Mammary epithelial cell (primary cell): ENCODE results near the gene NPSR1.

Experiments used
- CTCF ChIP-seq, 2 donors: IDR thresholded peaks in 1 of 2; conservative IDR thresholded peaks in 1 of 2; 2 replicates each; pipeline ENCODE4 v1.5.1; 2011 to 2012; ENCODE audit warnings: inconsistent platforms in 2 of 2, low read length in 2 of 2, mild to moderate bottlenecking in 2 of 2, control low read depth in 1 of 2, low read depth in 1 of 2; ENCODE audit not compliant: insufficient read depth in 1 of 2; ENCODE audit errors: extremely low read depth in 1 of 2
- EZH2 ChIP-seq: IDR thresholded peaks from 2 replicates; pipeline ENCODE4 v1.6.1; 2012; ENCODE audit warnings: low read length, inconsistent platforms, borderline replicate concordance

- no peak for TF ChIP-seq CTCF (conservative IDR thresholded peaks at IDR 0.05 in 1 of 2, IDR thresholded peaks at IDR 0.05 in 1 of 2; ENCODE audit: extremely low read depth in 1 of 2, insufficient read depth in 1 of 2, low read depth in 1 of 2, low read length in 2 of 2)
- no peak for TF ChIP-seq EZH2
These were observed 179.8 kb downstream of the NPSR1 start for GRCh38 chr7:34837801-34838201.
